ENCODE results near the gene VTCN1.

Gene VTCN1

DNA sequence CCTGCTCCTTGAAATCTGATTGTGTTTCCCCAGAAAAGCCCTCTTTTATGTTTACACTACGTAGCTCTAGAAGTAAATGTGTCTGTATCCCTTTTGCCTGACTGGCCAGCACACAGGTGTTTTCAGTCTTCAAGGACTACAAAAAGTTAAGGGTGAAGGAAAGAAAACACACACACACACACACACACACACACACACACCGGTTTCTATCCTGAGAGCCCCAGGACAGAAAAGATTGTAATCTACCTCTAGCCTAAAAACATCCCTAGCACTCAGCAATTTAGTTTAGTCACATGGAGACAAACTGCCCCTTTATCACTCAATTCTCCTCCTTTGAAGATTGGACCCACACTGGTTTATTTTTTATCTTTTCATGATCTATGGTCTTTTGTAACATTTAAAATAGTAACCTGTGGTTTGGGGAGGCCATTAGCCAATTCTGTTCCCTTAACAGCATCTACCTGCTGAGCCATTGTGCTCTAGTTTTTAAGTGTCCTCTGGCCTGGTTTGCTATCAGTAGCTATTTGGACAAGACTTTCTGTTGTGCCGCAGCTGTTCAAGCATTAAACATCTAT lies 73.4 kb downstream of the VTCN1 start:
- TF ChIP-seq POU2F2 (IDR thresholded peaks at IDR 0.05; ENCODE audit: low read depth, low read length) (no peak), POLR2AphosphoS5 (IDR thresholded peaks at IDR 0.05; ENCODE audit: low read depth, low read length) (no peak), POLR2A (IDR thresholded peaks at IDR 0.05; ENCODE audit: low read depth, low read length) (no peak), SPI1 (IDR thresholded peaks at IDR 0.05; ENCODE audit: low read depth, low read length) (no peak)
- no peak for DNase-seq (ENCODE audit: insufficient read length, low spot score)
- FAIRE-seq: no peak

DNA sequence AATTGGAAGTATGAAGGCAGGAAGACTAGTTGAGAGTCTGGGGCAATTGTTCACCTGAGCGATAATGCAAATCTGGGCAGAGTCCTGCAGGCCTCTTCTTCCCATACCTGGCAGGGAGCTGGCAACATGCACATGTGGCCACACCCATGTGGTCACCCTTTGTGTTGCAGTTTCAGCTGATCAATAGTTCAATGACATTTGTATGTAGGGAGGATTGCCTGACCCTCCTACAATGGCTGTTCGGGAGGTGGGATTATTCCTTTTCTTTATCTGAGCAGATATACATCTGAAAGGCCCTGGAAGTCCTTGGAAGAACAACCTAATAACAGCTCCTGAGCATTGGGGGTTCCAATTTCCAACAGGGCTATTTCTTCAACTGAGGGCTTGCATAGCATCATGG lies 74.0 kb downstream of the VTCN1 start:
- TF ChIP-seq POU2F2 (IDR thresholded peaks at IDR 0.05; ENCODE audit: low read depth, low read length) (no peak), POLR2A (IDR thresholded peaks at IDR 0.05; ENCODE audit: low read depth, low read length) (no peak), SPI1 (IDR thresholded peaks at IDR 0.05; ENCODE audit: low read depth, low read length) (no peak), TAF1 (IDR thresholded peaks at IDR 0.05; ENCODE audit: low read depth, low read length) (no peak), POLR2AphosphoS5 (IDR thresholded peaks at IDR 0.05; ENCODE audit: low read depth, low read length) (no peak), PAX5 (IDR thresholded peaks at IDR 0.05; ENCODE audit: insufficient read depth, low read length, severe bottlenecking) (no peak)
- DNase-seq (ENCODE audit: insufficient read length, low spot score): no peak

GRCh38 chr1:117135329-117135728 lies 75.4 kb downstream of the VTCN1 start:
- TF ChIP-seq POLR2AphosphoS5 (IDR thresholded peaks at IDR 0.05; ENCODE audit: low read depth, low read length) (no peak), POU2F2 (IDR thresholded peaks at IDR 0.05; ENCODE audit: low read depth, low read length) (no peak), POLR2A (IDR thresholded peaks at IDR 0.05; ENCODE audit: low read depth, low read length) (no peak), SPI1 (IDR thresholded peaks at IDR 0.05; ENCODE audit: low read depth, low read length) (no peak), TAF1 (IDR thresholded peaks at IDR 0.05; ENCODE audit: low read depth, low read length) (no peak)
- FAIRE-seq: no peak
- no peak for DNase-seq (ENCODE audit: insufficient read length, low spot score)

More for the DNA sequence above, 74.0 kb downstream of the VTCN1 start:
- FAIRE-seq: no peak

DNA sequence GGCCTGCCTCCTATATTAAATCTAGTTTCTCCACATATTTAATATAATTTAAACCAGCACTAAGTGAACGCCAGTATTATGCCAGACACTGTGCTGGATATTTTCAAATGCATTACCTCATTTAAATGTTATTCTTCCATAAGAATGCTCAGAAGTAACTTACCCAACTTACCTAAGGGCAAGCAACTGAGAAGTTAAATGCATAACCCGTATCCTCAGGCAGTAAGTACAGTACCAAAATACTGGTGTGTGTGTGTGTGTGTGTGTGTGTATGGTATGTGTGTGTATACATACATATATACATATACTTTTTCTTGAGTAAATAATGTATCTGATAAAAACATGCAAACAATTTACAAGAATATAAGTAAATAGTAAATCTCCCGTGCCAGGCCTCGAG lies 80.2 kb downstream of the VTCN1 start:
- DNase-seq (ENCODE audit: insufficient read length, low spot score): no peak
- TF ChIP-seq PAX5 (IDR thresholded peaks at IDR 0.05; ENCODE audit: insufficient read depth, low read length, severe bottlenecking) (no peak), SPI1 (IDR thresholded peaks at IDR 0.05; ENCODE audit: low read depth, low read length) (no peak), POU2F2 (IDR thresholded peaks at IDR 0.05; ENCODE audit: low read depth, low read length) (no peak), POLR2AphosphoS5 (IDR thresholded peaks at IDR 0.05; ENCODE audit: low read depth, low read length) (no peak), POLR2A (IDR thresholded peaks at IDR 0.05; ENCODE audit: low read depth, low read length) (no peak), TAF1 (IDR thresholded peaks at IDR 0.05; ENCODE audit: low read depth, low read length) (no peak)
- no peak for FAIRE-seq

GRCh38 chr1:117128323-117129079 lies 82.2 kb downstream of the VTCN1 start:
- no peak for DNase-seq (ENCODE audit: insufficient read length, low spot score)
- TF ChIP-seq POLR2A (IDR thresholded peaks at IDR 0.05; ENCODE audit: low read depth, low read length) (no peak), SPI1 (IDR thresholded peaks at IDR 0.05; ENCODE audit: low read depth, low read length) (no peak), POU2F2 (IDR thresholded peaks at IDR 0.05; ENCODE audit: low read depth, low read length) (no peak), POLR2AphosphoS5 (IDR thresholded peaks at IDR 0.05; ENCODE audit: low read depth, low read length) (no peak), PAX5 (IDR thresholded peaks at IDR 0.05; ENCODE audit: insufficient read depth, low read length, severe bottlenecking) (no peak), TAF1 (IDR thresholded peaks at IDR 0.05; ENCODE audit: low read depth, low read length) (no peak)
- no peak for FAIRE-seq

DNA sequence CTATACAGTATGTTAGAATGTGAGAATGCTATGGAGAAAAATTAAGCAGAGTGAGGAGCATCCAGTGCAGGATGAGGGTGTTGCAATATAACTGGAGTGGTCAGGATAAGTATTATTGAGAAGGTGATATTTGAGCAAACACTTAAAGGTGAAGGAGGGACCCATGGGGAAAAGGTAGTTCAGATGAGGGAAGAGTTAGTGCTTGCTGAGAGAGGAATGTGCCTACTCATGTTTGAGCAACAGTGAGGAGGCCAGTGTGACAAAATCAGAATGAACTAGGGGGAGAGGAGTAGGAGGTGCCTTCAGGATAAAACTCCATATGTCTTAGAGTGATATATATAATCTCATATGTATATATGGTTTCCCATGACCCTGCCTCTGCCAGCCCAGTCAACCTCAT lies 82.9 kb downstream of the VTCN1 start:
- DNase-seq (ENCODE audit: insufficient read length, low spot score) (no peak), FAIRE-seq (no peak)
- TF ChIP-seq POLR2A (IDR thresholded peaks at IDR 0.05; ENCODE audit: low read depth, low read length) (no peak), PAX5 (IDR thresholded peaks at IDR 0.05; ENCODE audit: insufficient read depth, low read length, severe bottlenecking) (no peak), TAF1 (IDR thresholded peaks at IDR 0.05; ENCODE audit: low read depth, low read length) (no peak), POU2F2 (IDR thresholded peaks at IDR 0.05; ENCODE audit: low read depth, low read length) (no peak), SPI1 (IDR thresholded peaks at IDR 0.05; ENCODE audit: low read depth, low read length) (no peak), POLR2AphosphoS5 (IDR thresholded peaks at IDR 0.05; ENCODE audit: low read depth, low read length) (no peak)

DNA sequence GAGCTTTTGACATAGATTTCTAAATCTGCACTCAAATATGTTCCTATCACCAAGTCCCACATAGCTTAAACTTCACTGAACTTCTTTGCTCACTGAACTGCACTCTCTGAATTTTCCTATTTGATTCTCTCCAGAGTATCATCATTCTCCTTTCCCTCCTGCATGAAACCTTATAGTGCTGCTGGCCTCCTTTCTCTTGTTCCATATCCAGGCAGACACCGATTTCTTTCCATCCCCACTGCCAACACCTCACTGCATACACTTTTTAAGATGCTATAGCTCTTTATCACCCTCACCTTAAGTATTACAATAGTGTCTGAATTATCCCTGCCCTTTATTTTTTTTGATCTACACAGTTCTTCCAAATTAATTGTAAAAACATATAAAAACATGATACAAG lies 86.1 kb downstream of the VTCN1 start:
- FAIRE-seq (no peak), DNase-seq (ENCODE audit: insufficient read length, low spot score) (no peak)
- TF ChIP-seq POLR2A (IDR thresholded peaks at IDR 0.05; ENCODE audit: low read depth, low read length) (no peak), POU2F2 (IDR thresholded peaks at IDR 0.05; ENCODE audit: low read depth, low read length) (no peak), SPI1 (IDR thresholded peaks at IDR 0.05; ENCODE audit: low read depth, low read length) (no peak), TAF1 (IDR thresholded peaks at IDR 0.05; ENCODE audit: low read depth, low read length) (no peak), PAX5 (IDR thresholded peaks at IDR 0.05; ENCODE audit: insufficient read depth, low read length, severe bottlenecking) (no peak), POLR2AphosphoS5 (IDR thresholded peaks at IDR 0.05; ENCODE audit: low read depth, low read length) (no peak)

DNA sequence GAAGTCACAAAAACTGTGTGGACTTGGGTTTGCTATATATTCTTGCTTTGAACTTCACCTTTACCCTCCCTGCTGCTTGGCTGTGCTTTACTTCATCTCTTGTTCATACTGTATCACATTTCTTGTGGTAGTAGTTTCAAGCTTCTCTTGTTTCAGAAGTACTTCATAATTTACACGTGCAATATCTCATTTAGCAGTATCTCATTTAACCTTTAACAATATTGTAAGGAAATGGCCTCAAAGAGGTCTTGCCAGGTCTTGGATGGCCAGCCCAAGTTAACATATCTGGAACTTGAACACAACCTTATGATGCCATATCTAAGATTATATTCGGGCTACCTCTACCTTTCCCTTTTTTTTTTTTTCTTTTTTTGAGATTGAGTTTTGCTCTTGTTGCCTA lies 87.5 kb downstream of the VTCN1 start:
- FAIRE-seq (no peak), DNase-seq (ENCODE audit: insufficient read length, low spot score) (no peak)
- no peak for TF ChIP-seq POLR2AphosphoS5 (IDR thresholded peaks at IDR 0.05; ENCODE audit: low read depth, low read length)
- TF ChIP-seq PAX5 (IDR thresholded peaks at IDR 0.05; ENCODE audit: insufficient read depth, low read length, severe bottlenecking): no peak
- TF ChIP-seq SPI1 (IDR thresholded peaks at IDR 0.05; ENCODE audit: low read depth, low read length): no peak
- no peak for TF ChIP-seq TAF1 (IDR thresholded peaks at IDR 0.05; ENCODE audit: low read depth, low read length)
- TF ChIP-seq POLR2A (IDR thresholded peaks at IDR 0.05; ENCODE audit: low read depth, low read length): no peak
- no peak for TF ChIP-seq POU2F2 (IDR thresholded peaks at IDR 0.05; ENCODE audit: low read depth, low read length)

- FAIRE-seq: no peak
- TF ChIP-seq SPI1 (IDR thresholded peaks at IDR 0.05; ENCODE audit: low read depth, low read length) (no peak), TAF1 (IDR thresholded peaks at IDR 0.05; ENCODE audit: low read depth, low read length) (no peak), POLR2A (IDR thresholded peaks at IDR 0.05; ENCODE audit: low read depth, low read length) (no peak), POLR2AphosphoS5 (IDR thresholded peaks at IDR 0.05; ENCODE audit: low read depth, low read length) (no peak), POU2F2 (IDR thresholded peaks at IDR 0.05; ENCODE audit: low read depth, low read length) (no peak), PAX5 (IDR thresholded peaks at IDR 0.05; ENCODE audit: insufficient read depth, low read length, severe bottlenecking) (no peak)
Measured at GRCh38 chr1:117122330-117123025, 88.2 kb downstream of the VTCN1 start.

More at GRCh38 chr1:117122330-117123025, 88.2 kb downstream of the VTCN1 start:
- DNase-seq (ENCODE audit: insufficient read length, low spot score): no peak
